ENCODE results near the gene BCL2L15.
"Not testable (repeated sequence)": the region's sequence is repeated elsewhere in the genome, so short reads cannot be mapped to it uniquely, and the experiment has no call there.

BCL2L15 gene

DNA sequence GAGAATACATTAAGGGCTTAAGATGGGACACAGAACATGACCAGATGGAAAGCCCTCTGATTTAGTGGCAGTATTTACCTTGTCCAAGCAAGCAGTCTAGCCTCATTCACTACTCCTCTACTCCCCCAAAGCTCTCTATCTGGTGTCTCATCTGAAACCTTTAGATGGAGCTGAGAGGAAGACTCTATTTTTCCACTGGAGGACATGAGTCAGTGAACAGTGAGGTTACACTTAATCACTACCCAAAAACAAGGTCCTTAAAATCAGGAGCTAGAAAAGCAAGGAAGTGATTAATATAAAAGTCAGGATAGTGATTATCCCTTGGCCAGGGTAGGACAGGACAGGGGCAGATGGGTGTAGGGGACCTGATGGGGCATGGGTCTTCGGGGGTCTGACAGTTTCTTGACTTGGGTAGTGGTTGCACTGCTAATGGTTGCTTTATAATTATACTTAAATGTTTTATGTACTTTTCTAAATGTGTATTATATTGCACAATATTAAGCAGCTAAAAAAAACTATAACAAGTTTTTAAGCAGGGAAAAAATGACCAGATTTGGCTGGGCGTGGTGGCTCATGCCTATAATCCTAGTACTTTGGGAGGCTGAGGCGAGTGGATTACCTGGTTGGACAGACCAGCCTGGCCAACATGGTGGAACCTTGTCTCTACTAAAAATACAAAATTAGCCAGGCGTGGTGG, 18.8 kb downstream of the BCL2L15 start:
- DNase-seq, result no peak

GRCh38 chr1:113861641-113862040, 25.7 kb downstream of the BCL2L15 start:
- DNase-seq, result no peak

GRCh38 chr1:113860891-113861290, 26.5 kb downstream of the BCL2L15 start:
- DNase-seq, result no peak

- no peak for DNase-seq
These were observed 27.8 kb downstream of the BCL2L15 start for GRCh38 chr1:113859478-113860175.

DNA sequence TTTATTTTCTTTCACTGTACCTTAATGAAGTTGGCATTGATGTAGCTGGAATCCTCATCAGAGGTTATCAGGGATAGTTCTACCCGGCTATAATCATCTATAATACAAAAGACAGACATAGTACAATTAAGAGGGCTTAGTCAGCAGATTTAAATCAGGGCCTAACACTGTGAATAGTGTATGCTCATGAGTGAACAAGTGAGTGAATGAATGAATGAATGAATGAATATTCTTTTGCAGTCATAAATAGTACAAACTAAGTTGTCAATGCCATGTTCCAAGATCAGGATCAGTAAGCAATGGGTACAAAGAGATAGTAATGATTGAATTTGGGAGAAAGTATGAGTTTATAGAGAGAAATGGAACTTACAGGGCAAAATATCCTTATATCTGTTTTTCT, 28.4 kb downstream of the BCL2L15 start:
- DNase-seq, result no peak

- DNase-seq, result no peak
These were observed 29.0 kb downstream of the BCL2L15 start for GRCh38 chr1:113858418-113858817.

- no peak for DNase-seq
These were observed 29.6 kb downstream of the BCL2L15 start for GRCh38 chr1:113857776-113858175.

GRCh38 chr1:113856401-113856790, 31.0 kb downstream of the BCL2L15 start:
- DNase-seq, result no peak

DNA sequence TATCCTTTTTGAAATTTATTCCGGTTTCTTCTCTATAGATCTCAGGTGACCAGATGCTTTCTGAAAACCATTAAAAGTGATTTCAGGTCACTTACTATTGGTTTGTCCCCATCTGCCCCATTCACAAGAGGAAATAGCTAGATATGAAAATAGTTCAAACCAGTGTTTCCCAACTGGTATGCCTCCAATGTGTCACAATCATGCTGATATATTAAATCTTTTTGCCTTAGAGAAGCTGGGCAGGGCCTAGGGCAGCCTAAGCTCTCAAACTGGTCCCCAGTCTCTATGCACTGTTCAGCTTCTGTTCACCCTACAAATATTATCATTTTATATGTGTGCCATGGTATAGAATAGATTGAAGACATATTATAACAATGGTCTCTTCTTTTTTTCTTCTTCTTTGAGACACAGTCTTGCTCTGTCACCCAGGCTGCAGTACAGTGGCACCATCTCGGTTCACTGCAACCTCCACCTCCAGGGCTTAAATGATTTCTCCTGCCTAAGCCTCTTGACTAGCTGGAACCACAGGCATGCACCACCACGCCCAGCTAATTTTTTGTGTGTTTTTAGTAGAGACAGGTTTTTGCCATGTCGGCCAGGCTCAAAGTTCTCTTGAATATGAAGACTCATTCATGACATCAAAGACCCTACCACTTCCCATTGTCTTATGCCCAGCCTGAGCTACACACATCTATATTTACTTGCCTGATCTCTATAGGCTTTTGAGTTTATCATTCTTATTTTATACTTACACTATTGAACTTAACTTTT, 31.6 kb downstream of the BCL2L15 start:
- DNase-seq, result no peak

DNA sequence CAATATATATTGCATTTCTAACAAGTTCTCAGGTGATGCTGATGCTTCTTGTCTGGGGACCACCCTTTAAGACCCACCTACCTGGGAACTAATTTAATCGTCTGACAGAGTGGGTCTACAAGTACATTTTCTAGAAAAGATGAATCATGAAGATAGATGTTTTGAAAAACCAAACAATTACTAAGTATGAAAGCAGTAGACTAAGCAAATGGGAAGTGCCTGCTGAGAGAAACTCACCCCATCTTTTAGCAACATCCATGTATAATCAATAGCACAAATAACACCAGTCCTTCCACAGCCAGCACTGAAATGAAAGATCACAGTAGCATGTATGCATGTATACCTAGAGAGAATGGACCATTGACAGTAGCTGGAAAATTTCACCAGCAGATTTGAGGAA, 33.1 kb downstream of the BCL2L15 start:
- no peak for DNase-seq

- not testable (repeated sequence) for DNase-seq
These were observed 34.7 kb downstream of the BCL2L15 start for GRCh38 chr1:113852694-113853093.

GRCh38 chr1:113850127-113850796, 37.1 kb downstream of the BCL2L15 start:
- no peak for DNase-seq

DNA sequence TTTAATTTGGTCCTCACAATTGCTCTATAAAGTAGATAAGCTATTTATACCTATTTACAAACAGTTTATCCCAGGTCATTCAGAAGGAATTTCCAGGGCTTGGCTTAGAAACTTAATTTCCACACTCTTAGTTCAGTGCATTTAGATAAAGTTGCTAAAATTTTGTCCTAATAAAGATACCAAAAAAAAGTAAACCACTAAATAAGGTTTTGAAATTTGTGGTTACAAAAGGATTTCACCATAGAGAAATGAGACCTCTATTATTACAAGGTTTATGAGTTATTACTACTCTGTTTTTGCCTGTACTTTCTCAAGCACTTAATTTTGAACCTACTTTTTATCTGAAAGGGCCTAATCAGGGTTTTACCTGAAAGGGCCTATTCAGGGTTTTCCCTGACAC, 38.3 kb downstream of the BCL2L15 start:
- DNase-seq, result no peak

GRCh38 chr1:113846391-113847035, 40.9 kb downstream of the BCL2L15 start:
- no peak for DNase-seq

- no peak for DNase-seq
These were observed 50.8 kb downstream of the BCL2L15 start for GRCh38 chr1:113836534-113836933.

DNA sequence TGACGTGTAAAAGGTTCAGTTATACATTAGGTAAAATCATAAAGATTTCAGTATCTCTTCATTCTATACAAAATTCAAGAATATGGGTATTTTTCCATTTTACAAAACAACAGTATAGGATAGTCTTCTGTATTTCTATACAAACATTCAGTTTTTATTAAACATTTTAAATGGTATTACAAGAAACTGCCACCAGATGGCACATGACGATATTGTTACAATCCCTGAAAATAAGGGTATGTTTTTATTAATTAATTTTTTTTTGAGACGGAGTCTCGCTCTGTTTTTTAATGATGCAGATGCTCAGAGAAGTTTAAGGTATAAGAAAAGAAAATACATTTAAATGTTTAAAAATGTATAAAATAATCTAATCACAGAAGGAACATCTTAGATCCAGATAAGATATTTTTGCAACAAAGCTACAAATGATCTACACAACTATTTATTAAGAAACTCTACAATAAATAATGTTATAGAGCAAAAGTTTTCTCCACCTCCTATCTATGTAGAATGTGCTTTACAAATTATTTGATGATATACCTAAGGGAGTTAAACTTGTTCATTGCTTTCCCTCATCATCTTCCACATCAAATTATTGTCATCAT, 51.6 kb downstream of the BCL2L15 start:
- DNase-seq, result no peak

DNA sequence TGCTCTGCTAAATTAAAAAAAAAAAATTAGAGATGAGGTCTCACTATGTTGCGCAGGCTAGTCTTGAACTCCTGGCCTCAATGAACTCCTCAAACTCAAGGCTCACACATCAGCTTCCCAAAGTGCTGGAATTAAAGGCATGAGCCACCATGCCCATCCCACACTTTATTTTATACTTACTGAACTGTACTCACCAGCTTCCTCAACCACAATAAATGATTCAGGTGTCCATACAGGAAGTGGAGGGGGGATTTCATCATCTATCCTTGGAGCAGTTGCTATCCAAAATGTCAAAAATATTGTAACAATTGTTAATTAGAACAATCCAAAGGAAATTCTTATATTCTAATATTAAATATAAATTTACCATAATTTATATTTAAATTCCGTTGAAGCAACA, 52.7 kb downstream of the BCL2L15 start:
- DNase-seq, result no peak
